IMR-90 (cell line): Measurements from ENCODE around the gene FBXW12. TPM values are rescaled to one million over a fixed set of nuclear protein-coding genes. Genes with fewer than 3 reads are reported as not detected.

ENCODE experiments used
- ATAC-seq: fragments of 200-7000 bp; cut with Tn5 transposase; 2 replicates; pipeline ENCODE4 v1.9.1; 2020; ENCODE audit warnings: low read depth, mild to moderate bottlenecking, moderate library complexity
- BruUV-seq: library from RNA; stranded (reverse); fragments of 400-500 nt; replicated peaks from 2 replicates; lab custom pipeline; 2021; lab: Mats Ljungman, UMichigan
- CTCF ChIA-PET: fragments of 300-600 bp; formaldehyde crosslinking; extraction: SDS; loops from one replicate; lab custom pipeline; 2021; ENCODE audit warnings: antibody characterized with exemption; lab: Yijun Ruan, JAX
- POLR2A ChIA-PET: fragments of 300-600 bp; sonication (Branson Sonifier 250); formaldehyde crosslinking; loops from one replicate; lab custom pipeline; 2022; ENCODE audit warnings: antibody characterized with exemption; ENCODE audit not compliant: unreplicated experiment; lab: Charles Lee
- DNase-seq: peaks from one replicate; pipeline ENCODE4 v3.0.0; 2013
- H2AFZ ChIP-seq: replicated peaks from 2 replicates; pipeline ENCODE3; 2013; ENCODE audit warnings: low read length, mild to moderate bottlenecking; ENCODE audit not compliant: poor library complexity
- H2AK5ac ChIP-seq: 2 replicates; pipeline ENCODE4 v1.6.1; 2013; ENCODE audit warnings: low read depth, low read length, inconsistent platforms
- H2AK9ac ChIP-seq: replicated peaks from 2 replicates; pipeline ENCODE3; 2013; ENCODE audit warnings: mild to moderate bottlenecking, low read depth, low read length, moderate library complexity; ENCODE audit not compliant: poor library complexity
- H2BK120ac ChIP-seq: 2 replicates; pipeline ENCODE4 v1.6.1; 2013; ENCODE audit warnings: low read depth, low read length, inconsistent platforms
- H2BK15ac ChIP-seq: 3 replicates; pipeline ENCODE4 v1.6.1; 2013; ENCODE audit warnings: low read depth, low read length, inconsistent platforms
- H2BK20ac ChIP-seq: 2 replicates; pipeline ENCODE4 v1.6.1; 2013; ENCODE audit warnings: low read depth, mild to moderate bottlenecking, inconsistent platforms, low read length, moderate library complexity
- H2BK5ac ChIP-seq: 2 replicates; pipeline ENCODE4 v1.6.1; 2013; ENCODE audit warnings: mild to moderate bottlenecking, low read depth, low read length, inconsistent platforms; ENCODE audit not compliant: poor library complexity, severe bottlenecking
- H3K14ac ChIP-seq: replicated peaks from 2 replicates; pipeline ENCODE4 v1.6.1; 2013; ENCODE audit warnings: low read depth, low read length, inconsistent platforms
- H3K18ac ChIP-seq: 2 replicates; pipeline ENCODE4 v1.6.1; 2013; ENCODE audit warnings: low read depth, low read length, control low read depth
- H3K23ac ChIP-seq: 2 replicates; pipeline ENCODE4 v1.6.1; 2013; ENCODE audit warnings: low read depth, low read length, inconsistent platforms
- H3K27ac ChIP-seq: 2 replicates; pipeline ENCODE4 v1.5.1; 2013; ENCODE audit warnings: mild to moderate bottlenecking, control low read depth, low read length; ENCODE audit not compliant: insufficient read depth
- H3K27me3 ChIP-seq: 2 replicates; pipeline ENCODE4 v1.6.1; 2013; ENCODE audit warnings: low read length; ENCODE audit not compliant: control insufficient read depth, insufficient read depth
- H3K36me3 ChIP-seq: 2 replicates; pipeline ENCODE4 v1.6.1; 2013; ENCODE audit warnings: low read length, mixed read lengths; ENCODE audit not compliant: control insufficient read depth, insufficient read depth
- H3K4ac ChIP-seq: 2 replicates; pipeline ENCODE4 v1.6.1; 2013; ENCODE audit warnings: low read depth, low read length, inconsistent platforms
- H3K4me1 ChIP-seq: 2 replicates; pipeline ENCODE4 v1.6.1; 2013; ENCODE audit warnings: low read length, mixed read lengths; ENCODE audit not compliant: control insufficient read depth, insufficient read depth
- H3K4me2 ChIP-seq: 2 replicates; pipeline ENCODE4 v1.6.1; 2013; ENCODE audit warnings: low read depth, mild to moderate bottlenecking, control low read depth, low read length, moderate library complexity
- H3K4me3 ChIP-seq: 2 replicates; pipeline ENCODE4 v1.5.1; 2013; ENCODE audit warnings: low read depth, mild to moderate bottlenecking, control low read depth, low read length, moderate library complexity; ENCODE audit not compliant: insufficient read depth
- H3K56ac ChIP-seq: 2 replicates; pipeline ENCODE4 v1.6.1; 2013; ENCODE audit warnings: low read length, inconsistent platforms; ENCODE audit not compliant: insufficient read depth; ENCODE audit errors: extremely low read depth
- H3K79me1 ChIP-seq, 2 experiments: 2 replicates each; pipeline ENCODE4 v1.6.1; 2013; ENCODE audit warnings: low read length in 2 of 2, inconsistent platforms in 1 of 2, low read depth in 1 of 2
- H3K9ac ChIP-seq: 2 replicates; pipeline ENCODE4 v1.6.1; 2013; ENCODE audit warnings: low read depth, low read length, control low read depth
- H3K9me1 ChIP-seq: 2 replicates; pipeline ENCODE4 v1.6.1; 2013; ENCODE audit warnings: low read length, inconsistent platforms; ENCODE audit not compliant: insufficient read depth
- H3K9me3 ChIP-seq: 2 replicates; pipeline ENCODE4 v1.6.1; 2013; ENCODE audit warnings: low read length; ENCODE audit not compliant: control insufficient read depth, insufficient read depth
- H4K20me1 ChIP-seq: 2 replicates; pipeline ENCODE4 v1.6.1; 2013; ENCODE audit warnings: low read length, inconsistent platforms; ENCODE audit not compliant: insufficient read depth
- H4K5ac ChIP-seq: 2 replicates; pipeline ENCODE4 v1.6.1; 2013; ENCODE audit warnings: mild to moderate bottlenecking, low read depth, low read length, control low read depth
- H4K8ac ChIP-seq, 2 experiments: 2 replicates each; pipeline ENCODE4 v1.6.1; 2013; ENCODE audit warnings: low read depth in 2 of 2, low read length in 2 of 2, control low read depth in 1 of 2, inconsistent platforms in 1 of 2
- H4K91ac ChIP-seq: 2 replicates; pipeline ENCODE4 v1.6.1; 2013; ENCODE audit warnings: low read depth, low read length, inconsistent platforms; ENCODE audit not compliant: insufficient read depth
- BHLHE40 ChIP-seq: fragments of 150-350 bp; IDR thresholded peaks from 2 replicates; pipeline ENCODE4 v1.6.1; 2016; ENCODE audit warnings: mild to moderate bottlenecking, low read depth, low read length
- CEBPB ChIP-seq: IDR thresholded peaks from 2 replicates; pipeline ENCODE4 v1.6.1; 2012; ENCODE audit warnings: low read depth, low read length, improper control_type of control experiment
- CHD1 ChIP-seq: IDR thresholded peaks from 2 replicates; pipeline ENCODE4 v1.6.1; 2012; ENCODE audit warnings: low read depth, low read length, improper control_type of control experiment
- CTCF ChIP-seq: conservative IDR thresholded peaks from 2 replicates; pipeline ENCODE4 v1.5.1; 2012; ENCODE audit warnings: mild to moderate bottlenecking, low read depth, low read length, improper control_type of control experiment
- ELK1 ChIP-seq: fragments of 150-350 bp; IDR thresholded peaks from 2 replicates; pipeline ENCODE4 v1.6.1; 2016; ENCODE audit warnings: low read depth, mild to moderate bottlenecking, low read length, moderate library complexity, borderline replicate concordance
- FOS ChIP-seq: fragments of 150-350 bp; IDR thresholded peaks from 2 replicates; pipeline ENCODE4 v1.6.1; 2016; ENCODE audit warnings: low read depth, low read length
- MAFK ChIP-seq: IDR thresholded peaks from 2 replicates; pipeline ENCODE4 v1.6.1; 2012; ENCODE audit warnings: low read depth, low read length, improper control_type of control experiment
- MAZ ChIP-seq: IDR thresholded peaks from 2 replicates; pipeline ENCODE4 v1.6.1; 2012; ENCODE audit warnings: low read depth, mild to moderate bottlenecking, low read length, improper control_type of control experiment, moderate library complexity, borderline replicate concordance
- MXI1 ChIP-seq: IDR thresholded peaks from 2 replicates; pipeline ENCODE4 v1.6.1; 2012; ENCODE audit warnings: low read depth, mild to moderate bottlenecking, low read length, moderate library complexity, borderline replicate concordance
- NFE2L2 ChIP-seq: fragments of 150-350 bp; IDR thresholded peaks from 2 replicates; pipeline ENCODE4 v1.6.1; 2016; ENCODE audit warnings: low read depth, mild to moderate bottlenecking, low read length
- POLR2A ChIP-seq: IDR thresholded peaks from 2 replicates; pipeline ENCODE4 v1.6.1; 2012; ENCODE audit warnings: mild to moderate bottlenecking, low read depth, low read length
- RAD21 ChIP-seq: IDR thresholded peaks from 2 replicates; pipeline ENCODE4 v1.6.1; 2012; ENCODE audit warnings: low read length, improper control_type of control experiment
- RCOR1 ChIP-seq: IDR thresholded peaks from 2 replicates; pipeline ENCODE4 v1.6.1; 2012; ENCODE audit warnings: mild to moderate bottlenecking, low read length, improper control_type of control experiment; ENCODE audit not compliant: insufficient replicate concordance
- RFX5 ChIP-seq: IDR thresholded peaks from 2 replicates; pipeline ENCODE4 v1.8.0; 2012; ENCODE audit warnings: low read depth, mild to moderate bottlenecking, low read length, moderate library complexity
- SMC3 ChIP-seq: fragments of 150-350 bp; IDR thresholded peaks from 2 replicates; pipeline ENCODE4 v1.6.1; 2016; ENCODE audit warnings: low read depth, mild to moderate bottlenecking, antibody characterized with exemption, low read length, moderate library complexity
- USF2 ChIP-seq: fragments of 150-350 bp; IDR thresholded peaks from 2 replicates; pipeline ENCODE4 v1.6.1; 2017; ENCODE audit warnings: mild to moderate bottlenecking, antibody characterized with exemption, low read length, low read depth
- WGBS, 2 experiments: methylation state at CpG; one replicate each; pipeline versions ENCODE4 v1.1.5 to v1.1.7; 2013; ENCODE audit warnings: missing lambda C conversion rate in 2 of 2; ENCODE audit not compliant: insufficient read length in 1 of 2; ENCODE audit errors: extremely low coverage in 2 of 2; 5-methylcytosine and 5-hydroxymethylcytosine counted together
- dilution Hi-C: fragments of 300-500 bp; cut with HindIII; formaldehyde crosslinking; loops from one replicate; pipeline ENCODE4 v1.14.3; 2018; ENCODE audit warnings: low sequenced_read_pairs; ENCODE audit not compliant: unreplicated experiment
- in situ Hi-C: fragments of 300-500 bp; cut with MboI; formaldehyde crosslinking; loops from 3 replicates; pipeline ENCODE4 v1.14.3; 2019; ENCODE audit warnings: low sequenced_read_pairs, inconsistent platforms, mixed read lengths
- intact Hi-C: fragments of 100-400 bp; cut with micrococcal nuclease; formaldehyde crosslinking; loops from 2 replicates; pipeline ENCODE4 v1.10.0; 2022
- polyA plus RNA-seq, 3 experiments: library from polyadenylated mRNA; depleted of rRNA; stranded (reverse); fragments of >200 nt; gene quantifications; 2 replicates each; pipeline ENCODE4 v1.2.3, GENCODE V29; 2012; ENCODE audit warnings: low replicate concordance in 1 of 3
- total RNA-seq: library from RNA; depleted of rRNA; stranded (reverse); fragments of >200 nt; gene quantifications from 2 replicates; pipeline ENCODE4 v1.2.3, GENCODE V29; 2012

FBXW12 gene
- total and polyA plus RNA-seq, 2 of the 4 experiments (the other 2 are of a cell fraction), result not detected

- Histone ChIP-seq H2AFZ (no peak overlapping the region), H3K4me3 (no peak overlapping the region), H3K4me1 (peaks cover 1% of the 10 kb centered on the region), H3K4ac (no peak overlapping the region), H4K5ac (no peak overlapping the region), H4K20me1 (no peaks in the 10 kb centered on the region), H3K79me1 (no peaks in the 10 kb centered on the region), H4K91ac (no peak overlapping the region), H3K23ac (no peak overlapping the region), H2BK20ac (no peak overlapping the region), H3K14ac (no peak overlapping the region), H3K9me3 (no peaks in the 10 kb centered on the region), H4K8ac (no peak overlapping the region), H2BK120ac (no peak overlapping the region), H3K4me2 (no peak overlapping the region), H2AK9ac (no peak overlapping the region), H2BK15ac (no peak overlapping the region), H3K36me3 (peaks cover 77% of the 10 kb centered on the region), H2AK5ac (no peak overlapping the region), H3K27ac (no peak overlapping the region), H3K18ac (no peak overlapping the region), H3K9me1 (0 out of 2 replicates have a peak, but pooled peaks cover under 1% of the 10 kb centered on the region), H2BK5ac (no peak overlapping the region), H3K56ac (no peak overlapping the region), H3K9ac (no peak overlapping the region), H3K27me3 (no peaks in the 10 kb centered on the region)
- no peak for TF ChIP-seq CTCF
- TF ChIP-seq BHLHE40, result no peak
- TF ChIP-seq MAFK, result no peak
- TF ChIP-seq CHD1, result no peak
- TF ChIP-seq SMC3, result no peak
- TF ChIP-seq USF2, result no peak
- TF ChIP-seq MXI1, result no peak
- TF ChIP-seq RAD21, result no peak
- TF ChIP-seq NFE2L2, result no peak
- TF ChIP-seq POLR2A, result no peak
- TF ChIP-seq FOS, result no peak
- no peak for TF ChIP-seq RCOR1
- no peak for TF ChIP-seq ELK1
- no peak for TF ChIP-seq CEBPB
- TF ChIP-seq RFX5, result no peak
- no peak for TF ChIP-seq MAZ
- CTCF ChIA-PET, result interaction anchor here (1.0 to 1.2 kb wide), 2 partner anchors 27 to 28 kb away, joined by 3 to 5 read pairs; no protein-coding TSS in a partner anchor
- no peak for ATAC-seq
- intact Hi-C loops, result no loop called here
- in situ Hi-C loops, result no loop called here
- 80% methylated on average over 1 of the region's 8 CpGs; no CpG with 5 or more reads in 1 of the 2 experiments for WGBS, 2 experiments
- DNase-seq, result no peak
- BruUV-seq, result no TSS peak
- POLR2A ChIA-PET, result no interaction called here
- dilution Hi-C loops, result no loop called here
Observed at GRCh38 chr3:48407542-48408099, 35.6 kb downstream of the FBXW12 start.
